SU-DHL-6 (cell line): ENCODE results near the gene ACE.

Experiments
- CTCF ChIP-seq: fragments of 200-600 bp; sonication (generic); IDR thresholded peaks from one replicate; pipeline ENCODE4 v1.5.1; 2017; ENCODE audit warnings: antibody characterized with exemption, mild to moderate bottlenecking, low read length, moderate library complexity; ENCODE audit not compliant: insufficient read depth, poor library complexity, severe bottlenecking
- EZH2phosphoT487 ChIP-seq: fragments of 200-600 bp; sonication (generic), shearing (Covaris generic); conservative IDR thresholded peaks from 2 replicates; pipeline ENCODE4 v1.6.1; 2018; ENCODE audit warnings: mild to moderate bottlenecking, antibody characterized with exemption, low read length, moderate library complexity, mixed read lengths

GRCh38 chr17:63448655-63449054 is 28.2 kb upstream of the ACE start:
- TF ChIP-seq CTCF (no peak), EZH2phosphoT487 (no peak)
